Peyer's patch (tissue), 4 donors: Measurements from ENCODE around the gene SPDYC. TPM values are rescaled to one million over a fixed set of nuclear protein-coding genes. Genes with fewer than 3 reads are reported as not detected.
A peak's percentile ranks its signal among the peaks of the same experiment; 100 is the strongest.

ENCODE experiments used
- DNase-seq, 3 donors: peaks; one replicate each; pipeline ENCODE4 v3.0.0-alpha.2; 2017 to 2019
- H3K27ac ChIP-seq, 4 donors: fragments of 200-600 bp; sonication (generic); one replicate each; pipeline ENCODE4 v1.5.1; 2016 to 2019
- H3K27me3 ChIP-seq, 2 donors: fragments of 200-600 bp; sonication (generic); one replicate each; pipeline ENCODE4 v1.5.1; 2019
- H3K36me3 ChIP-seq, 3 donors: fragments of 200-600 bp; sonication (generic); one replicate each; pipeline ENCODE4 v1.5.1; 2016 to 2019
- H3K4me1 ChIP-seq, 4 donors: fragments of 200-600 bp; sonication (generic); one replicate each; pipeline ENCODE4 v1.5.1; 2016 to 2019
- H3K4me3 ChIP-seq, 4 donors: fragments of 200-600 bp; sonication (generic); 1 replicate in 3 of 4; 2 replicates in 1 of 4; pipeline ENCODE4 v1.5.1; 2016 to 2019; ENCODE audit warnings: mild to moderate bottlenecking in 1 of 4
- H3K9me3 ChIP-seq, 4 donors: fragments of 200-600 bp; sonication (generic); one replicate each; pipeline ENCODE4 v1.5.1; 2016 to 2019; ENCODE audit warnings: mild to moderate bottlenecking in 1 of 4
- POLR2A ChIP-seq, 2 donors: fragments of 450-650 bp; IDR thresholded peaks; one replicate each; pipeline ENCODE4 v1.5.1; 2017; ENCODE audit warnings: antibody characterized with exemption in 2 of 2, mild to moderate bottlenecking in 2 of 2, moderate library complexity in 2 of 2
- total RNA-seq, 4 donors: library from RNA; depleted of rRNA; stranded (reverse); fragments of >200 nt; gene quantifications; one replicate each; pipeline ENCODE4 v1.1.0, GENCODE V29; 2016
- TF ChIP-seq, protein P1 (sequence below), 6 experiments: fragments of 450-650 bp in 4 of 6; fragments of 200-600 bp in 2 of 6; sonication (generic) in 1 of 6; IDR thresholded peaks; one replicate each; pipeline ENCODE4 v1.5.1; 2017 to 2019; ENCODE audit warnings: antibody characterized with exemption in 6 of 6, mild to moderate bottlenecking in 3 of 6, moderate library complexity in 1 of 6

SPDYC gene
- total RNA-seq, 4 donors from 2014 or later: not detected

GRCh38 chr11:65210748-65211147 is 40.7 kb downstream of the SPDYC start:
- TF ChIP-seq POLR2A (IDR thresholded peaks at IDR 0.05): no peak
- TF ChIP-seq, protein P1, sequence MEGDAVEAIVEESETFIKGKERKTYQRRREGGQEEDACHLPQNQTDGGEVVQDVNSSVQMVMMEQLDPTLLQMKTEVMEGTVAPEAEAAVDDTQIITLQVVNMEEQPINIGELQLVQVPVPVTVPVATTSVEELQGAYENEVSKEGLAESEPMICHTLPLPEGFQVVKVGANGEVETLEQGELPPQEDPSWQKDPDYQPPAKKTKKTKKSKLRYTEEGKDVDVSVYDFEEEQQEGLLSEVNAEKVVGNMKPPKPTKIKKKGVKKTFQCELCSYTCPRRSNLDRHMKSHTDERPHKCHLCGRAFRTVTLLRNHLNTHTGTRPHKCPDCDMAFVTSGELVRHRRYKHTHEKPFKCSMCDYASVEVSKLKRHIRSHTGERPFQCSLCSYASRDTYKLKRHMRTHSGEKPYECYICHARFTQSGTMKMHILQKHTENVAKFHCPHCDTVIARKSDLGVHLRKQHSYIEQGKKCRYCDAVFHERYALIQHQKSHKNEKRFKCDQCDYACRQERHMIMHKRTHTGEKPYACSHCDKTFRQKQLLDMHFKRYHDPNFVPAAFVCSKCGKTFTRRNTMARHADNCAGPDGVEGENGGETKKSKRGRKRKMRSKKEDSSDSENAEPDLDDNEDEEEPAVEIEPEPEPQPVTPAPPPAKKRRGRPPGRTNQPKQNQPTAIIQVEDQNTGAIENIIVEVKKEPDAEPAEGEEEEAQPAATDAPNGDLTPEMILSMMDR (IDR thresholded peaks at IDR 0.05): no peak
- Histone ChIP-seq H3K4me1 (peaks cover 0 to 41% (median 6%) of the 10 kb centered on the region in 4 donors), H3K9me3 (no peaks in the 10 kb centered on the region), H3K27me3 (no peaks in the 10 kb centered on the region), H3K4me3 (no peak overlapping the region), H3K36me3 (peaks cover 0 to 62% (median 0%) of the 10 kb centered on the region in 3 donors), H3K27ac (no peak overlapping the region)
- no peak for DNase-seq

- peaks cover 0 to 41% (median 6%) of the 10 kb centered on the region in 4 donors for H3K4me1 ChIP-seq
- TF ChIP-seq POLR2A (IDR thresholded peaks at IDR 0.05): no peak
- TF ChIP-seq, protein P1 (IDR thresholded peaks at IDR 0.05): no peak
- no peak overlapping the region for H3K4me3 ChIP-seq
- H3K36me3 ChIP-seq: peaks cover 0 to 55% (median 0%) of the 10 kb centered on the region in 3 donors
- no peak overlapping the region for H3K27ac ChIP-seq
- H3K9me3 ChIP-seq: no peaks in the 10 kb centered on the region
- no peak for DNase-seq
- no peaks in the 10 kb centered on the region for H3K27me3 ChIP-seq
Measured at GRCh38 chr11:65211293-65212105, 41.5 kb downstream of the SPDYC start.

DNA sequence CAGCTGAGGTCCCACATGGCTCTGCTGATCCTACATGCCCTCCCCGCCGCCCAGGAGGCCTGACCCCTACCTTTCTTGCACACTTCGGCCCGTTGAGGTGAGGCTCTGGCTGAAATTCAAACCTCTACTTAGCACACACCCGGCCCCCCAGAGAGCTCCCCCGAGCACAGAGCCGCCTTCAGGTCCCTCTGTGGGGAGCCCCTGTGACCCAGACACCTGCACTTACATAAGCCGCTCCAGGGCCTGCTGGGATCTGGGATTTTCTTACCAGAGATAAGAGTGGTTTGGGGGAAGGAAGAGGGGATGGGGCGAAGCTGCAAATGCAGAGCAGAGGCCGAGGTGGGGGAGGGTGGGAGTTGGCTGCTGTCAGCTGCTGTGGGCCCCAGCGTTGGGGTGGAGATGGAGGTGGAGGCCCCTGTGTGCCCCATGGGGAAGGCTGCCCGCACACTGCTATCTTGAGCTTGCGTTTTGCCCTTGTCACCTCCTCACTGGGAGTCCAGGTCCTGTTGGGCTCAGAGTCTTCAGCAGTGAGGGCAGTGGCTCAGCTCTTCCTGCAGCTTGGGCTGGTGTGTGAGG is 42.3 kb downstream of the SPDYC start:
- Histone ChIP-seq H3K27ac (no peak overlapping the region), H3K4me1 (peaks cover 0 to 41% (median 6%) of the 10 kb centered on the region in 4 donors), H3K4me3 (no peak overlapping the region), H3K27me3 (no peaks in the 10 kb centered on the region), H3K9me3 (no peaks in the 10 kb centered on the region), H3K36me3 (peaks cover 0 to 47% (median 0%) of the 10 kb centered on the region in 3 donors)
- TF ChIP-seq, protein P1 (IDR thresholded peaks at IDR 0.05): no peak
- TF ChIP-seq POLR2A (IDR thresholded peaks at IDR 0.05): no peak
- peak in 1 of 3 donors; percentile 26 for DNase-seq

DNA sequence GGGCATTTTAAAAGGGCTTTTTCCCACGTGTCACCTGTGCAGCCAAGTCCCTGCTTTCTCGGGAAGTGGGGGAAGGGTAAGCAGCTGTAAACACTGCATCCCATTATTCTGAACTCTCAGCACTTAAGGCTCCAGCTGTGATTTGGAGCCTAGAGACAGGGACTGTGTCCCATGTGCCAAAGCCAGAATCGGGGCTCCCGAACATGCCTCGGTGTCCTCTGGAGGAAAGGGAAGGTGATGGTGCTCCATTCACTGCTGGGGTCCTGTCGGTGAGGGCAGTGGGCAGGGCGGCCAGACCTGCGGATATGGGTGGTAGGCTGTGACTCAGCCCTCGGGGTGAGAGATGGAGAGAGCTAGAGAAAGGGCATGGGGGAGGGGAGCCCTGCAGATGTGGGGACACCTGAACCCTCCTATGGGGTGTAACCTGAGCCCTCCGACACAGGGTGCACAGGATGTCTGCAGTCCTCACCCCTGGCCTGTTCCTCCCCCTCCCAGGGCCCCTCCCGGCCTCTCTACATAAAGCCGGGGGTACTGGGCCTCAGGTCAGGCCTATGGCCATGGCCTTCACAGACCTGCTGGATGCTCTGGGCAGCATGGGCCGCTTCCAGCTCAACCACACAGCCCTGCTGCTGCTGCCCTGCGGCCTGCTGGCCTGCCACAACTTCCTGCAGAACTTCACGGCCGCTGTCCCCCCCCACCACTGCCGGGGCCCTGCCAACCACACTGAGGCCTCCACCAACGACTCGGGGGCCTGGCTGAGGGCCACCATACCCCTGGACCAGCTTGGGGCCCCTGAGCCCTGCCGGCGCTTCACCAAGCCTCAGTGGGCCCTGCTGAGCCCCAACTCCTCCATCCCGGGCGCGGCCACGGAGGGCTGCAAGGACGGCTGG is 43.5 kb downstream of the SPDYC start:
- no peak for TF ChIP-seq POLR2A (IDR thresholded peaks at IDR 0.05)
- TF ChIP-seq, protein P1 (IDR thresholded peaks at IDR 0.05): no peak
- peak in 2 of 3 donors; percentile 22 to 49 for DNase-seq
- H3K27me3 ChIP-seq: no peaks in the 10 kb centered on the region
- no peak overlapping the region for H3K27ac ChIP-seq
- no peaks in the 10 kb centered on the region for H3K9me3 ChIP-seq
- no peak overlapping the region for H3K4me3 ChIP-seq
- H3K4me1 ChIP-seq: peaks cover 0 to 33% (median 6%) of the 10 kb centered on the region in 4 donors
- peaks cover 0 to 36% (median 0%) of the 10 kb centered on the region in 3 donors for H3K36me3 ChIP-seq

DNA sequence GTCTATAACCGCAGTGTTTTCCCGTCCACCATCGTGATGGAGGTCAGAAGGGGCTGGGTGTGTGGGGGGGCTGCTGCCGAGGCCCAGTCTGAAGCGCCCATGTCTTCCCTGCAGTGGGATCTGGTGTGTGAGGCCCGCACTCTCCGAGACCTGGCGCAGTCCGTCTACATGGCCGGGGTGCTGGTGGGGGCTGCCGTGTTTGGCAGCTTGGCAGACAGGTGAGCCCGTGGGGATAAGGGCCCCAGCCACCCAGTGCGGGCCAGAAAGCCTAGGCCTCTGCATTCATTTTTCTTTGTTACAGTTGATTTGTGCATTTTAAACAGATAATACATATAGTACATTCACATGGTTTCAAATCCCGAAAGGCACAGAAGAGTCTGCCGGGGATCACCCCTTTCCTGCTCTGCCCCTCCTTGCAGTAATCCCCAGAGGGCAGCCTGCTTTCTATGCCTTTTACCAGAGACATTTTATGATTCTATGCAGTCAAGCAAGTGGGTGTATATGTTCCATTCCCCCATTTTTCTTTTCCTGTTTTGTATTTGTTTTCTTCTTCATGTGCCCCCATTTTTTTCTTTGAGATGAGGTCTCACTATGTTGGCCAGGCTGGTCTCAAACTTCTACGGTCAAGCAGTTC is 44.3 kb downstream of the SPDYC start:
- H3K4me1 ChIP-seq: peaks cover 0 to 25% (median 6%) of the 10 kb centered on the region in 4 donors
- no peak overlapping the region for H3K27ac ChIP-seq
- H3K9me3 ChIP-seq: no peaks in the 10 kb centered on the region
- H3K27me3 ChIP-seq: no peaks in the 10 kb centered on the region
- TF ChIP-seq, protein P1 (IDR thresholded peaks at IDR 0.05): no peak
- TF ChIP-seq POLR2A (IDR thresholded peaks at IDR 0.05): no peak
- no peak overlapping the region for H3K4me3 ChIP-seq
- DNase-seq: peak in 1 of 3 donors; percentile 43
- peaks cover 0 to 29% (median 0%) of the 10 kb centered on the region in 3 donors for H3K36me3 ChIP-seq
